Gastrocnemius medialis (tissue), 4 donors: ENCODE measurements around the gene UBASH3B. TPM values are rescaled to one million over a fixed set of nuclear protein-coding genes. Genes with fewer than 3 reads are reported as not detected.

Experiments
- ATAC-seq, 2 donors: fragments of 150-250 bp; one replicate each; pipeline ENCODE4 v1.9.1; 2016
- DNase-seq, 2 donors: peaks; one replicate each; pipeline ENCODE4 v3.0.0-alpha.2; 2019
- H3K27ac ChIP-seq, 4 donors: fragments of 200-600 bp; sonication (generic); 1 replicate in 1 of 4; 2 replicates in 3 of 4; pipeline ENCODE4 v1.5.1; 2016 to 2018; ENCODE audit warnings: mild to moderate bottlenecking in 2 of 4, moderate library complexity in 1 of 4
- H3K27me3 ChIP-seq, 3 donors: fragments of 200-600 bp; sonication (generic) in 2 of 3; 1 replicate in 1 of 3; 2 replicates in 2 of 3; pipeline versions ENCODE4 v1.5.1 to v1.6.0; 2016 to 2019; ENCODE audit warnings: mild to moderate bottlenecking in 1 of 3, moderate library complexity in 1 of 3
- H3K36me3 ChIP-seq, 2 donors: fragments of 200-600 bp; sonication (generic) in 1 of 2; one replicate each; pipeline ENCODE4 v1.5.1; 2017 to 2018
- H3K4me1 ChIP-seq, 2 donors: fragments of 200-600 bp; sonication (generic) in 1 of 2; one replicate each; pipeline ENCODE4 v1.5.1; 2016 to 2017; ENCODE audit warnings: mild to moderate bottlenecking in 2 of 2
- H3K4me3 ChIP-seq, 4 donors: fragments of 200-600 bp; sonication (generic) in 3 of 4; 1 replicate in 1 of 4; 2 replicates in 3 of 4; pipeline ENCODE4 v1.5.1; 2016 to 2019; ENCODE audit warnings: mild to moderate bottlenecking in 2 of 4
- H3K9me3 ChIP-seq, 3 donors: fragments of 200-600 bp; sonication (generic) in 2 of 3; 1 replicate in 1 of 3; 2 replicates in 2 of 3; pipeline ENCODE4 v1.5.1; 2016 to 2019
- CTCF ChIP-seq, 5 experiments: fragments of 450-650 bp in 3 of 5; fragments of 200-600 bp in 2 of 5; sonication (generic) in 2 of 5; IDR thresholded peaks in 4 of 5; conservative IDR thresholded peaks in 1 of 5; 1 replicate in 4 of 5; 2 replicates in 1 of 5; pipeline ENCODE4 v1.5.1; 2016 to 2019; ENCODE audit warnings: antibody characterized with exemption in 5 of 5, mild to moderate bottlenecking in 3 of 5, moderate library complexity in 3 of 5
- POLR2A ChIP-seq, 2 donors: fragments of 450-650 bp; IDR thresholded peaks; one replicate each; pipeline ENCODE4 v1.6.1; 2017; ENCODE audit warnings: antibody characterized with exemption in 2 of 2, mild to moderate bottlenecking in 2 of 2, moderate library complexity in 2 of 2
- in situ Hi-C, 4 donors: fragments of 200-750 bp; cut with MboI; loops; one replicate each; pipeline versions ENCODE4 v1.15.0 to v1.8.0; 2017; ENCODE audit warnings: low sequenced_read_pairs in 4 of 4
- intact Hi-C: fragments of 100-400 bp; cut with DNase I; formaldehyde crosslinking; loops from one replicate; pipeline ENCODE4 v1.15.1; 2023; ENCODE audit warnings: low total_unique reads
- total RNA-seq, 4 donors: library from RNA; depleted of rRNA; stranded (reverse); fragments of >200 nt; gene quantifications; one replicate each; pipeline versions ENCODE4 v1.1.0 to v1.2.3, GENCODE V29; 2016

Gene UBASH3B
- total RNA-seq, 4 donors from 2014 or later, result 0.32 to 2.9 (median 0.87) TPM

GRCh38 chr11:122709039-122709760 lies 53.7 kb downstream of the UBASH3B start:
- ATAC-seq (no peak), DNase-seq (no peak)
- no peak overlapping the region for H3K27ac ChIP-seq
- in situ Hi-C loops, result no loop called here
- no peaks in the 10 kb centered on the region for H3K27me3 ChIP-seq
- intact Hi-C loops, result no loop called here
- no peaks in the 10 kb centered on the region for H3K9me3 ChIP-seq
- TF ChIP-seq POLR2A (IDR thresholded peaks at IDR 0.05) (no peak), CTCF (IDR thresholded peaks at IDR 0.05 in 4 of 5, conservative IDR thresholded peaks at IDR 0.05 in 1 of 5) (no peak)
- H3K4me1 ChIP-seq, result no peaks in the 10 kb centered on the region
- no peaks in the 10 kb centered on the region for H3K36me3 ChIP-seq
- H3K4me3 ChIP-seq, result no peak overlapping the region

- Histone ChIP-seq H3K27me3 (no peaks in the 10 kb centered on the region), H3K36me3 (no peaks in the 10 kb centered on the region), H3K27ac (no peak overlapping the region), H3K4me1 (no peaks in the 10 kb centered on the region), H3K9me3 (no peaks in the 10 kb centered on the region), H3K4me3 (no peak overlapping the region)
- in situ Hi-C loops (no loop called here), intact Hi-C loops (no loop called here)
- TF ChIP-seq CTCF (IDR thresholded peaks at IDR 0.05 in 4 of 5, conservative IDR thresholded peaks at IDR 0.05 in 1 of 5) (no peak), POLR2A (IDR thresholded peaks at IDR 0.05) (no peak)
- DNase-seq (no peak), ATAC-seq (no peak)
These were observed 55.8 kb downstream of the UBASH3B start for GRCh38 chr11:122711362-122711761.

- DNase-seq, result no peak
- ATAC-seq, result no peak
- no peaks in the 10 kb centered on the region for H3K4me1 ChIP-seq
- intact Hi-C loops, result no loop called here
- no peak for TF ChIP-seq CTCF (IDR thresholded peaks at IDR 0.05 in 4 of 5, conservative IDR thresholded peaks at IDR 0.05 in 1 of 5)
- TF ChIP-seq POLR2A (IDR thresholded peaks at IDR 0.05), result no peak
- no peaks in the 10 kb centered on the region for H3K36me3 ChIP-seq
- no peak overlapping the region for H3K4me3 ChIP-seq
- H3K27me3 ChIP-seq, result no peaks in the 10 kb centered on the region
- in situ Hi-C loops, result no loop called here
- H3K27ac ChIP-seq, result no peak overlapping the region
- H3K9me3 ChIP-seq, result no peaks in the 10 kb centered on the region
These were observed 56.4 kb downstream of the UBASH3B start for GRCh38 chr11:122711831-122712381.

- no peaks in the 10 kb centered on the region for H3K27me3 ChIP-seq
- no peak overlapping the region for H3K27ac ChIP-seq
- H3K4me1 ChIP-seq, result no peaks in the 10 kb centered on the region
- intact Hi-C loops, result no loop called here
- no peak overlapping the region for H3K4me3 ChIP-seq
- no peak for ATAC-seq
- no peaks in the 10 kb centered on the region for H3K36me3 ChIP-seq
- DNase-seq, result no peak
- H3K9me3 ChIP-seq, result no peaks in the 10 kb centered on the region
- in situ Hi-C loops, result no loop called here
- TF ChIP-seq POLR2A (IDR thresholded peaks at IDR 0.05) (no peak), CTCF (IDR thresholded peaks at IDR 0.05 in 4 of 5, conservative IDR thresholded peaks at IDR 0.05 in 1 of 5) (no peak)
These were observed 58.5 kb downstream of the UBASH3B start for GRCh38 chr11:122714004-122714403.
